ENCODE measurements around the gene PARP9. TPM values are rescaled to one million over a fixed set of nuclear protein-coding genes. Genes with fewer than 3 reads are reported as not detected.
"Not testable (repeated sequence)": the region's sequence is repeated elsewhere in the genome, so short reads cannot be mapped to it uniquely, and the experiment has no call there.

The PARP9 gene
- total RNA-seq, 2 donors from 2014 or later = 20.2 to 28.0 TPM

GRCh38 chr3:122508135-122508914 lies 55.8 kb downstream of the PARP9 start:
- DNase-seq = no peak
- H3K4me3 ChIP-seq = no peak overlapping the region
- no peak overlapping the region for H3K9ac ChIP-seq (ENCODE audit: low read depth in 2 of 2, low read length in 2 of 2)
- no peak overlapping the region for H3K27ac ChIP-seq
- no peaks in the 10 kb centered on the region for H3K27me3 ChIP-seq
- no peaks in the 10 kb centered on the region for H3K36me3 ChIP-seq
- intact Hi-C loops (cut with DNase I) = no loop called here
- H3K4me1 ChIP-seq = no peaks in the 10 kb centered on the region
- H3K9me3 ChIP-seq = no peaks in the 10 kb centered on the region
- no peak for TF ChIP-seq CTCF (IDR thresholded peaks at IDR 0.05)

- H3K27me3 ChIP-seq = no peaks in the 10 kb centered on the region
These were observed 57.6 kb downstream of the PARP9 start for GRCh38 chr3:122506450-122506849.

GRCh38 chr3:122505676-122506075 lies 58.4 kb downstream of the PARP9 start:
- intact Hi-C loops (cut with DNase I) = no loop called here
- Histone ChIP-seq H3K36me3 (no peaks in the 10 kb centered on the region), H3K9ac (ENCODE audit: low read depth in 2 of 2, low read length in 2 of 2) (no peak overlapping the region), H3K4me1 (no peaks in the 10 kb centered on the region), H3K4me3 (no peak overlapping the region), H3K27ac (no peak overlapping the region), H3K9me3 (no peaks in the 10 kb centered on the region), H3K27me3 (no peaks in the 10 kb centered on the region)
- no peak for TF ChIP-seq CTCF (IDR thresholded peaks at IDR 0.05)
- DNase-seq = no peak

More at GRCh38 chr3:122506450-122506849, 57.6 kb downstream of the PARP9 start:
- intact Hi-C loops (cut with DNase I) = no loop called here
- Histone ChIP-seq H3K27ac (no peak overlapping the region), H3K9ac (ENCODE audit: low read depth in 2 of 2, low read length in 2 of 2) (no peak overlapping the region), H3K4me3 (no peak overlapping the region), H3K9me3 (no peaks in the 10 kb centered on the region), H3K36me3 (no peaks in the 10 kb centered on the region), H3K4me1 (no peaks in the 10 kb centered on the region)
- TF ChIP-seq CTCF (IDR thresholded peaks at IDR 0.05) = no peak
- no peak for DNase-seq

GRCh38 chr3:122502941-122503340 lies 61.2 kb downstream of the PARP9 start:
- intact Hi-C loops (cut with DNase I) = no loop called here
- no peaks in the 10 kb centered on the region for H3K36me3 ChIP-seq
- no peak overlapping the region for H3K4me3 ChIP-seq
- TF ChIP-seq CTCF (IDR thresholded peaks at IDR 0.05) = no peak
- no peaks in the 10 kb centered on the region for H3K27me3 ChIP-seq
- no peak overlapping the region for H3K9ac ChIP-seq (ENCODE audit: low read depth in 2 of 2, low read length in 2 of 2)
- H3K9me3 ChIP-seq = no peaks in the 10 kb centered on the region
- H3K27ac ChIP-seq = no peak overlapping the region
- no peak for DNase-seq
- H3K4me1 ChIP-seq = no peaks in the 10 kb centered on the region

- no peak for TF ChIP-seq CTCF (IDR thresholded peaks at IDR 0.05)
- Histone ChIP-seq H3K36me3 (no peaks in the 10 kb centered on the region), H3K9ac (ENCODE audit: low read depth in 2 of 2, low read length in 2 of 2) (no peak overlapping the region), H3K27me3 (no peaks in the 10 kb centered on the region), H3K4me1 (no peaks in the 10 kb centered on the region), H3K9me3 (no peaks in the 10 kb centered on the region), H3K27ac (no peak overlapping the region), H3K4me3 (no peak overlapping the region)
- intact Hi-C loops (cut with DNase I) = no loop called here
- no peak for DNase-seq
These were observed 62.0 kb downstream of the PARP9 start for GRCh38 chr3:122502139-122502538.

- H3K4me3 ChIP-seq; DNase-seq; H3K36me3 ChIP-seq; H3K9ac ChIP-seq (ENCODE audit: low read depth in 2 of 2, low read length in 2 of 2); H3K9me3 ChIP-seq; H3K4me1 ChIP-seq; H3K27ac ChIP-seq; intact Hi-C loops (cut with DNase I); H3K27me3 ChIP-seq: not testable (repeated sequence)
These were observed 63.1 kb downstream of the PARP9 start for GRCh38 chr3:122500964-122501363.

Data from colonic mucosa (tissue), 4 donors.